HEK293T (cell line): ENCODE measurements around the gene AXDND1.

Experiments used
- BHLHE40 ChIP-seq: fragments of 450-650 bp; IDR thresholded peaks from 2 replicates; pipeline ENCODE4 v1.6.1; 2016; ENCODE audit warnings: mild to moderate bottlenecking, moderate library complexity, borderline replicate concordance
- FOXA1 ChIP-seq: fragments of 450-650 bp; IDR thresholded peaks from 2 replicates; pipeline ENCODE4 v1.6.1; 2016; ENCODE audit warnings: mild to moderate bottlenecking
- FOXM1 ChIP-seq: fragments of 450-650 bp; IDR thresholded peaks from 2 replicates; pipeline ENCODE4 v1.6.1; 2017; ENCODE audit warnings: mild to moderate bottlenecking, borderline replicate concordance
- SP1 ChIP-seq: fragments of 450-650 bp; IDR thresholded peaks from 2 replicates; pipeline ENCODE4 v1.6.1; 2017

- TF ChIP-seq SP1 = no peak
- TF ChIP-seq FOXA1 = no peak
- no peak for TF ChIP-seq BHLHE40
- TF ChIP-seq FOXM1 = no peak
Measured at GRCh38 chr1:179448437-179449149, 82.8 kb downstream of the AXDND1 start.
